Stimulated activated CD8-positive, alpha-beta memory T cell treated with anti-CD3 and anti-CD28 coated beads, Interleukin-12 subunit alpha, Interleukin-12 subunit beta, amount 100 ng/mL, for 24 hours (primary cell): ENCODE measurements around the gene SUPT4H1.

Experiments
- DNase-seq: peaks from one replicate; pipeline ENCODE4 v3.0.0-alpha.2; 2020; ENCODE audit errors: extremely low read depth

The SUPT4H1 gene

DNA sequence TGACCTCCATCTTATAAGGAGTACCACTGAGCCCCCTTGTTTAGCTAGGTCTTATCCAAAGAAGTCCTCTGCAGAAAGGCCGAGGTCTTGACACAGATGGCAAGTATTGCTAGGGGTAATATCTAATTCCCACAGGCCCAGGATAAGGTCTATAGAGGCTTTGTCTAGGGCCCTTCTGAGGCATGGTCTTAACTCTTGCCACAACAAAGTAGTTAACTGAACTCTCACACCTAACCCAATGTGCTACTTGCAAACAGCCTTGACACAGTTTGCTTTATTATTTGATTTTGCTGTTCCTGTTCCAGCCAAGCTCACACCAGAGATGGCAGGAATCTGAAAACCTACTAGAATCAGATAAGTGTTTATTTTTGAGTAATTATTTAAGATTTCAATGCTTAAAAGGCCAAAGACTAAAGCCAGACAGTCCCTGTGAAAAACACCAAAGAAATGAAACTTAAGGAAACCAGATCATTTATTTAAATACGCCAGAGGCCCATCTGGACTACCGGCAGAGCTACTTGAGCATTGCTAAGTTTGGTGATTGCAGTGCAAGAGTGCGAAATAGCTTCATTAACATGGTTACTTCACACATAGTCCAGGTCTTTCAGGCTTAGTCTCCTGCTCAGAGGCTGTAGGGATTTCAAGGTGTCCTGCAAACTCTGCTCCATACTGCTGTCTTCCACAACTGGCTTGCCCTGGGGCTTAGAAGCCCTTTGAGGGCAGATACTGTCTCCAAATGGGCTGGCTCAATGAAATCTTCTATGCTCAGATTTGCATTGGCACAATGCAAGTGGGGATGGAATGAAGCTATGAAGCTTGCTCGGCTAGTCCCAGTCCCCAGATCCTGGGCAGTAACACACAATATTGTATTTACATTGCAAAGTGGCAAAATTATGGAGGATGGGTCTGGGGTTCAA is 28.5 kb upstream of the SUPT4H1 start:
- no peak for DNase-seq

DNA sequence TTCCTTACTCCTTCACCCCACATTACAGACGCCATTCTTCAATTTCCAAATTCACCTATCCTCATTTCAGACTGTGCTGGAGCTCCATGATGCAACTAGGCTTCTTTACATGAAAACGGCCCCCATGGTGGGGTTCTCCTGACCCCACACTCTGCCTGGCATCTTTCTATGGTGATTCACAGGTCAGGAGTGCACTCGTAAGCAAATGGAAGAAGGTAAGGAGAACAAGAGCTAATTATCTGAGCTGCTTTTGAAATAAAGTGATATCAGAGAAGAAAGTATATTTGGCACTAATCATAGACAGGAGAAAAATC is 27.5 kb upstream of the SUPT4H1 start:
- no peak for DNase-seq

DNA sequence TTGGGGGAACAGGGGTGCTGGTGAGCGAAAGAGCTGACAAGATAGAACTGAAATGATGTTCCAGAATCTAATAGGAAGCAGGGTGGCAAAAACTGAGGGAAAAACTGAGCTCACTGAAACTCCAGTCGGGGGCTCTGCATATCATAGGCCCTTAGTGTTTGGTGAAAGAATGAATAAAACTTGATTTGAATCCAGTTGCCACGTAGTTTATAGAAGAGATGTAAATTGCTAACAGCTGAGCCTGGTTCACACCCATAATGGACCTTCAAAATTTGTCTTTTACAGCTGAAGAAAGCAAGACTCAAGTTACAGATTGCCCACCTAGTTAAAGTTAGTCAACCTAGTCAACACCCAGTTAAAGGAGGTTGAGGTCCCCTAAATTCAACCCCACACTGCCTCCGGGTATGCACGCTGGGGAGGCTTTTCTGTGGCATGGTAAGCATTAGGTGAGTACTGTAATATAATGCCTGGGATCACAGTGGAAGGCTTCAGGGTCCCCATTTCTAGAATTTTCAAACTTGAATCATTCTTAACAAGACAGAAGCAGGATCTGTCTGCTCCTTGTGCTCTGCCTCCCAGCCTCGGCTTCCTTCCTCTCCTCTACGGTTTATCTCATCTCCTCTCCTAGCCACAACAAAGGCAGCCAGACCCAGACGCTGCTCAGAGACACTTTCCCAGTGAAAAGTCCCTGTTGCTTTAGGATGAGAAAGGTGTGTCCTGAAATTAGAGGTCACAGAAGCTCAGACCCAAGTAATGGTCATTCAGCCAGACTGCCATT is 26.9 kb upstream of the SUPT4H1 start:
- DNase-seq: no peak

DNA sequence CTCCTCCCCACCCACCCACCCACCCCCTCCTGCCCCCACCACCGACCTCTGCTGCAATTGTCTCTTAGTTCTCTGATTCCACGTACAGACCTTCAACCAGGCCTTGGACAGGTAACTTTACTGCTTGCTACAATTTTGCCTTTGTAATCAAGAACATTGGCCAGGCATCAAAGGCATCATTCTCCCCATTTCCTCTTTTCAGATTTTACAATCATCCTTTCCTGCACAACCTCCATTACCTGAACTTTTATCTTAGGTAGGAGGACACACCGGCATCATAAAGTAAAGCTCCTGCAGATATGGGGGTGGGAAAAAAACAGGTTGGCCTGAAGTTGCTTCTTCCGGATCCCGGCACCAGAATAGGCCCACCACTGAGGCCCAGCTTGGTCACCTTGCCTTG is 25.7 kb upstream of the SUPT4H1 start:
- DNase-seq: no peak

DNA sequence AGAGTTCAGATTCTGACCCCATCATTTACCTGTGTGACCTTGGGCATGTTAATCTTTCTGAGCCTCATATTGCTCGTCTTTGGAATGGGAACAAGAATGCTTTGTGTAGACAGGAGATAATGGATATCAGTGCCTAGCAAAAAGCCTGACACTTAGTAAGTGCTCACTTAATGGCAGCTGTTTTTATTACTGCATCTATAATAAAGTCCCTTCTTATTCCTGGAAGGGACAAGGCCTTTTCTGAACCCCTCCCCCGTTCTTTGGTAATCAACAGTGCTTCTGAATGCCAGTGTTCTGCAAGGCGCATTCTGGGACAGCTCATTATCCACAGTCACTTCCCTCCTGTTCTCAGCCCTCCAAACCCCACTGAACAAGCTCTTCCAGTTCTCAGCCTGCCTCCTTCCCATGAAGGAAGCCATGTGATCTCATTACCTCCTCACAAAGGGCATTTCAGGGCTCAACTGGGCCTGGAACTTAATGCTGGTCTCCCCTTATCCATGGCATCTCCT is 25.1 kb upstream of the SUPT4H1 start:
- no peak for DNase-seq

DNA sequence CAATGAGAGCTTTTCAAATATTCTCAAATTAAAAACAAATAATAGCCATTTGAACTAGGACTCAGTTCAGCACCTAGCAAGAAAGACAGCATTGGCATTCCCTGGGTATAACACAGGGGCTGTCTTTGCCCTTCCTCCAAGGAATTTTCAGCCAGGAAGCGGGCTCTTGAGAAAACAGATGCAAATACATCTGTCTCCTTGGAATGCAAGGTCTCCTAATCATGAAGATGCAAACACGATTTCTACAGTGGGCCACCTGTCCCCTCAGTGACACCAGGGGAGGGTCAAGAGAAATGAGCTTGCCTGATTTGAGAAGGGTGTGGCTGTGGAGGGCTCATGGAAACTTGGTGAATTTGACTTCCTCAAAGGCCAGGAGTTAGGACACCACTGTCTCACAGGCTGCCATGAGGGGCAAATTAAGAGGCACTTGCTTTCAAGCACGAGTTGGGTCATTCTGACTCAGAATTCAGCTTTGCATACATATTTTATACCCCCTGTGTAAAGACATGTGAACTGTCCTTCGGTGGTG is 24.5 kb upstream of the SUPT4H1 start:
- DNase-seq: no peak

DNA sequence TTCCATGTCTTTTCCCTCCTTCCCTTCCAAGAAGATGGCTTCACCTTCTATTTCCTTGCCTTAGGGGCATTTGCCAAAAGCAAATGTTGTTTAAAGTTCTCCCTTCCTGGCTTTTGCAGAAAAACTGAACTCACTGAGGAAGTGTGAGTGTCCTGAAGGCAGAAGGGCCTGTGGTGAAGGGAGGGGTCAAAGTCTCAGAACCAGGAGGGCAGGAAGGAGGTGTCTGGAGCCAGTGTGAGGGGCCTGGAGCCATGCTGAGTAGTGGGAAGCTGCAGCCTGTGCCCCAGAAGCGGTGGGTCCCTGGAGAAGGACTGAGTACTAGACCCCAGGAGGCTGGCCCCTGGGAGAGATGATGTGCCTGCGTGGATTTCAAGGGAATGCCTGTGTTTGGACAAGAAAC is 23.8 kb upstream of the SUPT4H1 start:
- no peak for DNase-seq

DNA sequence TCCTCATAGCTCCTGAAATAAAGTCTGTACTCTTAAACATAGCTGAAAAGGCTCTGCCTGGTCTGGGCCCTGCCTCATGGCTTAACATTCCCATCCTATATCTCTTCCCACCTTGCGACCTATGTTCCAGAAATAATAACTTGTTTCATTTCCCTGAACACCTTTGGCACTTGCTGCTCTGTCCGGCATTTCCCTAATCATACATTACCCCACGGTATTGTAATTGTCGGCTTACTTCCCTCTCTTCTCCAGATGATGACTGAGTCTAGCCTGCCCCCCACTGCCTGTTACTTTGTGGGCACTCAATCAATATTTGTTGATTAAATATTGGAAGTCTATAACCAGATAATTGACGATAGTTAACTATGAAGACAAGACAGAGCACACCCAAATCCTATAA is 23.3 kb upstream of the SUPT4H1 start:
- DNase-seq: no peak

DNA sequence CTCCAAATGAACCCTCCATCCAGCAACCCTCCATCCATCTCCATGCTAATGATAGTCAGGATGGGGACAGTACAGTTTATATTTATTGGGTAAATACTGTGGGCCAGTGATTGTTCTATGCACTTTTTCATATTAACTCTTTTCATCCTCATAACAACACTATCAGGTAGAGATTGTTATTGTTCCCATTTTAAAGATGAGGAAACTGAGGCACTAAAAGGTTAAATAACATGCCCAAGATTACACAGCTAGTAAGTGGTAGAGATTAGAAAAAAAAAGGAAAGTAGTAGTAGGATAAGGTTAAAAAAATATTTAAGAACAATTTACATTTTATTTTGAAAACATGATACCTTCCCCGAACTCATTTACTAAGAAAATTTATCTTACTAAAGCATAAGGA is 21.9 kb upstream of the SUPT4H1 start:
- DNase-seq: no peak

DNA sequence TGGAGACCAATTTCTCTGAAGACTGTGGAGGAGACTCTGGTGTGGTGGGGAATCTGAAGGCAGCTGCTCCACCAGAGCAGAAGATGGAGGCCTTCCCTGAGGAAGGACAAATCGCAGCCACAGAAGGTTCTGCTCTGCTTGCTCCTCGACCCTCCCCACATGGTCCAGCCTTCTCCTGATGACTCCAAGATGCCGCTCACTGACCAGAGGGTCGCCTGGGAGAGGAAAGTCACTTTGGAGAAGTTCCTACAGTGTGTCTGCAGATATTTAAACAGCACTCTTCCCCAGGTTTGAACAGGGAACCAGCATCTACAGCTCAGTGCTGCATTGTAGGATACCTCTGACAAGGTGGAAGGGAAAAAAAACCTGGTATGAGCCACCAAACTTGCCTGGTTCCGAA is 21.0 kb upstream of the SUPT4H1 start:
- DNase-seq: no peak

DNA sequence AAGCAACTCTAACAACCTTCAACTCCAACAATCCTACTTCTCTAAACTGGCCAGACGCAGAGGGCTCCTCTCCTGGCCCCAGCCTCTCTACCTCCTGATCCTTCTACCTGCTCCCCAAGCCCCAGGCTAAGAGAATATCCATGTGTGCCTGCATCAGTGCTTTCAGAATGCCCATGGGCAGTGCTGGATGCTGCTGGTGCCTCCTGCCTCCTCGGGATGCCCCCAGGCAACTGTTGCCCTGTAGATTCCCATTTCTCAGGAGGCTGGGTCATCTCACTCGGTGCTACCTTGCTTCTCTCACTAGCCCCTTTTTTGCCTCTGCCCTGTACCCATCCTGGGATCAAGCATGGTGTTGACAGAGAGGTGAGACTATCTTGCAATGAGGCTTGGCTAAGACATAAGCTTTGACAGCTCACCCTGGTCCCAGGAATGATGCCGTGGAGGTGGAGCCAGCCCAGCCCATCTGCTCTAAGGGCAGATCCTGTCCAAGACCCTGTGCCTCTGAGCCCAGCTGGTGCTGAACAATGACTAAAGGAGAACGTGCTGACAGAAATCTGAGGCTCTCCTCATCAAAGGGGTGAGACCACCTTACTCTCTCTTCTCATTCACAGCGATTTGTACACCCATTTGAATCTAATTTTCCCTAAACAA is 19.4 kb upstream of the SUPT4H1 start:
- DNase-seq: no peak

DNA sequence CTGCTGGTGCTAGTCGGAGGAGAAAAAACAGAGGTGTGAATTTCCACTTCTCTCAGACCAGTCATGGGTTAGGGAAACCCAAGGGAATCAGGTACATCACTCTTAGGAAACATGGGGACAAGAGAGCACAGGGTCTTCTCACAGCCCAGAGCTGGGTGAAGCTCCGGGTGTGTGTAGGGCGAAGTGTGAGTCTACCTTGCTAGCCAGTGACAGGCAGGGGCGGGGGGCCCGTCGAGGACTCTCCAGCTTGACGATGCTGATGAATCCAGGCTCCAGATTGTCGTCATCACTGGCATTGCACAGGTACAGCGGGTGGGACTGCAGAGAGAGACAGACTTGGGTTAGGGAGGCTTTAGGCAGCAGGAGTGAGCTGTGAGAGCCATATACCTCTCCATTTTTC is 18.7 kb upstream of the SUPT4H1 start:
- DNase-seq: no peak

DNA sequence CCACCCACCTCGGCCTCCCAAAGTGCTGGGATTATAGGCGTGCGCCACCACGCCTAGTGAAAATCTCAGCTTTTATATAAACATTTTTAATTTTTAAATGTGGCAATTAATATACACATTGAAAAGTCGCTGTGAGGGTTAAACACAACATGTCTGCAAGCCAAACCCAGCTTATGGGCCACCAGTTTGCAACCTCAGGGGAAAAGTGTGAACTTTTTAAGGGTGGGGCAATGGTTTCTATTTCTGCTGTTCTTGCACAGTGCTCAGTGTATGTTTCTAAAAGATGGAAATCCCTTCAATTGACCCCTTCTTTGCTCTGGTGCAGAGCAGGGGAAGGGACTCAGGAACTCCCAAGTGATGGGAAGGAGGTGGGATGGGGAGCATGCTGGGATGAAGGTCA is 18.3 kb upstream of the SUPT4H1 start:
- DNase-seq: no peak

DNA sequence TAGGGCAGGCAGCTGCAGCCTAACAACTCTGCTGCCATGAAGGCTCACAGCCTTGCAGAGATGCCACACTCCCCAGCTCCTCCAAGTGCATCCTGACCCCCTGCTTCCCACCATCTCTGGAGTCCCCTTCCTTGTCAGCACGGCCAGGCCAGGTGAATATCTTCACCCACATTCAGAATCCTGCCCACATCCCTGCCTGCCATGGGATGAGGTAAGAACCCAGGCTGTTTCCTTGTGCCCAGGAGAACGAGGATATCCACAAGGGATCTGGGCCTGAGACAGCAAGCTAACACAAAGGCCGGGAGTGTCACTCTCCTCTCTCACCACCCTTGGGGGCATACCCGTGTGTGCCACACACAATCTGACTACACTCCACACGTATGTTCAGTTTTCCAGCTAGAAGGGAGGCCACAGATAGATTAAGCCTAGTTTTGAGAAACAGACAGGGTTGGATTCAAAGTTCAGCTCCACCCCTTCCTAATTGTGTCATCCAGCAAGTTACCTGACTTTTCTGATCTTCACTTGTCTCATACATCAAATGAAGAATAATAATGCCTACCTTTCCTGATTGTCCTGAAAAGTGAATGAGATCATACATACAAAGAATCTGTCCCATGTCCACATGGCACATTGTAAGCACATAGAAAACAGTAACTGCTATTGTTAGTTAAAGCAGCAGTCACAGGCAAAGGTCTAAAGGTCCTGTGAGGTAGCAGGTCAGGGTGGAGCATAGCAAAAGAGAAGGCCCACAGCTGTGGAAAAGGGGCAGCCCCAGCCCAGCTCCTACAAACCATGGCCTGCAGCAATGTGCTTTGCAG is 17.4 kb upstream of the SUPT4H1 start:
- no peak for DNase-seq

DNA sequence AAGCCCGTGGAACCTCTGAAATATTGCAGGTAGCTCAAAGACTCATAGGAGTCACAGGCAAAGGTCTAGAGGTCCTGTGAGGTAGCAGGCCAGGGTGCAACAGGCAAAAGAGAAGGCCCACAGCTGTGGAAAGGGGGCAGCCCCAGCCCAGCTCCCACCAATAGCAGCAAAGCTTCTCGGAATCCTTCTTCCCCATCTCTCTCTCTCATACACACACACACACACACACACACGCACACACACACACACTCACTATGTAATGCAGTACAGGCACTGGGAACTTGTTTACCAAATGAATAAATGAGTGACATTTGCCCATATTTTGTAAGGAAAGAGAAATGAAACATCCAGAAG is 16.8 kb upstream of the SUPT4H1 start:
- DNase-seq: no peak

DNA sequence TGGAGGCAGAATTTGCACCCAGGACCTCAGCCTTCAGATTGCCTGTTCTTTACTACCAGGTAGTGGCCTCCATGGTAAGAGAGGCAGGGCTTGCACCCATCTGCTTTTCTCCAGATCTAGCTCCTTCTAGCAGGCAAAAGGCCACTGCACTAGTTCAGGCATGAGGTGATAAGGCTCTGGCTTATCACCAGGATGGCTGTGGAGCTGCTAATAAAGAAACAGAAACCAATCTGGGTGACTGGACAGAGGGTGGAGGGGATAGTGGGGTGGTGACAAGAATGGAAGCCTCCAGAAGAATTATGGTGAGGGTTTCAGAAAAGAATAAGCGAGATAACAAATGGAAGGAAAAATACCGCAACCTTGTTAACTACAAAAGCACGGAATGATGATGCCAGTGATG is 15.5 kb upstream of the SUPT4H1 start:
- no peak for DNase-seq

DNA sequence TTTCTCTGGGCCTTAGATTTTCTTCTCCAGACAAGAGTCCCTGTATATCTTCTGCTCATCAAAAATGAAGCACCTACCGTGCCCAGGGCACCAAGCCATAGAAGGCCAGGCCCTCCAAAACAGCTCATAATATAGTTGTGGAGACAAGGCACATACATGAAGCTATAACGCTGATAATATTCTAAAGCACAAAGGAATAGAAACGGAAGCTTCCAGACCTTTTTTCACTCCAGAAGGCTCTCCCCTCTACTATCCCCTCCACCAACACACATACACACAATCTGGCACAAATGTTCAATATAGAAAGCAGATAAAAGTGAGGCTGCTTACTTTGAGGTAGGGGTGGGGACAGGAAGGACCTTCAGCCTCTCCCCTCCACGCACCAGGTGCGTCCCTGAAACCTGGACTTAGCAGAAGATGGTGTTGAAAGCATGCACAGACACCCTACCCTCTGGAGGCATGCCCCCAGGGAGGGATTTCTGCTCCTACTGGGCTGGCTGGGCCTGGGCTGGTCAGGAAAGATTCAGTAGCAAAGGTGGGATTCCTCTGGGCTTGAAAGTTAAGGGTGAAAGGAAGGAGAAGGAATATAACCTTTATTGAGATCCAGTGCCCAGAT is 14.1 kb upstream of the SUPT4H1 start:
- no peak for DNase-seq

DNA sequence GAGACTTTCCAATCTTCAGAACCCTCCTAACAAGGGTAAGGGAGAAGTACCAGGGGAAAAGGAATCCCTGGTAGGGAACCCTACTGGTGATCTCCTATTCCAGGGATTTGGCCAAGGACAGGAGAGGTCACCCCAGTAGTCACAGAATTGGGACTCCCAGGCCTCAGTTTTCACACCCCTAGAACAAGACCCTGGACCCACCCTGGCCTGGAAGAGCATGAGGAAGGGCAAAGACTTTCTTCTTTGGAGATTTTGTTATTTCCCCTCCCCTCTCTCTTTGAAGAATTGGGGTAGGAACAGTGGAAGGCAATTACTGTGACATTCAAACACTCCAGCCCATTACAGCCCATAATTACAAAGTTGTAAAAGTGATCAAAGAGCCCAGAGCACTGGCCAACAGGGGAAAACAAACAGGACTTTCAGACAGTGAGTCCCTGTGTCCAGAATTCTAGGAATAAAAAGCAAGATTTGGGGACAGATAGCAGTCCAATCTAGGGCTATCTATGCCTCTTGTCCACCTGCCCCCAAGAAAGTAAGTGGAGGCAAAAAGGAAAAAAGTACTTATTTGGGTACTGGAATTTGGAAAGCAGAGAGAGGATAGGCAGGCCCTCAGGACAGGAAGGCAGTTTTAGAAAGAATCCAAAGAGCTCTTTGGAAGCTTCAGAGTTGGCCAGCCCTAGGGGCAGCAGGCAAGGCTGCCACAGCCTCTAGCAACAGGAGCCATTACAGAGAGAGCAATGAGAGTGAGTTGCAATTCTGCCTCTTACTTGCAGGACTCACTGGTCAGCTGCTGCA is 13.4 kb upstream of the SUPT4H1 start:
- DNase-seq: no peak

DNA sequence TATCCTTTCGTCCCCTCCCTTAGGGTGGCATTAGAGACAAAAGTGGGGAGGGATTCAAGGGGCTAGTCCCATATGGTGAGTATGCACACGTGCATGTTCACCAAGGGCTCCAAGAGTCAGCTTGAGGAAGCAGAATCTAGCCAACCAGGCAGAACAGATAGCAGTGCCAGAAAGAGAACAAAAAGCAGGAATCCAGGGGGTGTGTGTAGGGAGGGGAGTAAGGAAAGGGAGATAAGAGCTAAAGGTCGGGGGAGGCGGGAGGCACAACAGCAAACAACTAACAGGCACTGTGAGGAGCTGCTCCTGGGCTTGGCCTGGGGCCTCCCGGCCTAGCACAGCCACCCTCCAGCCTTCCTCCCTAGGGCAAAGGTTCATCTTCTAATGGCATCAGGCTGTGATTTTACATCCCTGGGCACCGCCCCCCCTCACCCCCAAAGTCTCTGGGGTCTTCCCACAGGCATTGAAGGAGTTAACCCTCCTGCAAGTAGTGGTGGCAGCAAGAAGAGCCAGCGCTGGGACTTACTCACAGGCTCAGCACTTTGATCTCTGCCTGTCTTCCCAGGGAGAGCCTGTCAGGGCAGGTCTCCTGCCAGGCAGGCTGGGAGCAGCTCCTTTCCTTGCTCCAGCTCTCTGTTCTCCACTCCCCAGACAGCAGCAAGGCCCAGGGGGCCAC is 12.4 kb upstream of the SUPT4H1 start:
- DNase-seq: no peak
